K562 (cell line): ENCODE results near the gene GEMIN4. TPM values are rescaled to one million over a fixed set of nuclear protein-coding genes. Genes with fewer than 3 reads are reported as not detected.

Experiments used
- ADNP ChIP-seq: fragments of 200-800 bp; sonication (Bioruptor generic); IDR thresholded peaks from 2 replicates; pipeline ENCODE4 v1.6.1; 2016; ENCODE audit warnings: missing genetic modification characterization, missing compliant biosample characterization
- ARHGAP35 ChIP-seq: fragments of 450-650 bp; IDR thresholded peaks from 2 replicates; pipeline ENCODE4 v1.6.1; 2018; ENCODE audit not compliant: partially characterized antibody
- ARID1B ChIP-seq: fragments of 450-650 bp; IDR thresholded peaks from 2 replicates; pipeline ENCODE4 v1.6.1; 2016; ENCODE audit warnings: antibody characterized with exemption, mild to moderate bottlenecking, inconsistent platforms
- BCOR ChIP-seq: fragments of 450-650 bp; IDR thresholded peaks from 2 replicates; pipeline ENCODE4 v1.6.1; 2016
- CREBBP ChIP-seq: IDR thresholded peaks from one replicate; pipeline ENCODE4 v1.6.1; 2012; ENCODE audit warnings: low read depth, mild to moderate bottlenecking, control low read depth, inconsistent platforms, low read length
- FIP1L1 ChIP-seq: fragments of 200-400 bp; formaldehyde crosslinking; IDR thresholded peaks from 2 replicates; pipeline ENCODE4 v1.6.1; 2018; ENCODE audit warnings: mild to moderate bottlenecking, low read depth, low read length; ENCODE audit not compliant: poor library complexity, severe bottlenecking
- KDM4B ChIP-seq, 2 experiments: fragments of 450-650 bp in 1 of 2; sonication (generic) in 1 of 2; IDR thresholded peaks; 2 replicates each; pipeline ENCODE4 v1.6.1; 2016 to 2017; ENCODE audit warnings: borderline replicate concordance in 2 of 2, antibody characterized with exemption in 1 of 2, low read depth in 1 of 2, mild to moderate bottlenecking in 1 of 2
- LEF1 ChIP-seq: fragments of 450-650 bp; IDR thresholded peaks from 2 replicates; pipeline ENCODE4 v1.6.1; 2016; ENCODE audit warnings: mild to moderate bottlenecking
- POLR2A ChIP-seq: fragments of 450-650 bp; conservative IDR thresholded peaks from 2 replicates; pipeline ENCODE4 v1.6.1; 2016
- POLR2G ChIP-seq: fragments of 200-400 bp; formaldehyde crosslinking; IDR thresholded peaks from 2 replicates; pipeline ENCODE4 v1.6.1; 2017; ENCODE audit warnings: low read depth, mild to moderate bottlenecking, antibody characterized with exemption, low read length, moderate library complexity
- RAD51 ChIP-seq: fragments of 450-650 bp; IDR thresholded peaks from 2 replicates; pipeline ENCODE4 v1.7.1; 2016; ENCODE audit warnings: low read depth, mild to moderate bottlenecking, borderline replicate concordance
- SLC30A9 ChIP-seq: fragments of 250-450 bp; sonication (Bioruptor Pico); IDR thresholded peaks from 2 replicates; pipeline ENCODE4 v1.8.0; 2022; ENCODE audit warnings: mild to moderate bottlenecking, moderate library complexity
- SMAD2 ChIP-seq: fragments of 150-350 bp; IDR thresholded peaks from 2 replicates; pipeline ENCODE4 v1.6.1; 2014; ENCODE audit warnings: low read depth, mild to moderate bottlenecking, low read length
- SP2 ChIP-seq: IDR thresholded peaks from 2 replicates; pipeline ENCODE4 v1.6.1; 2011; ENCODE audit warnings: mild to moderate bottlenecking, low read depth, low read length, moderate library complexity; ENCODE audit not compliant: poor library complexity, severe bottlenecking; ENCODE audit errors: extremely low read depth
- SREBF1 ChIP-seq: fragments of 150-350 bp; IDR thresholded peaks from 2 replicates; pipeline ENCODE4 v1.6.1; 2014; ENCODE audit warnings: antibody characterized with exemption, low read depth, low read length, borderline replicate concordance
- TBP ChIP-seq: optimal IDR thresholded peaks from 2 replicates; pipeline ENCODE3; 2011; ENCODE audit warnings: low read depth, low read length, improper control_type of control experiment
- TCF3 ChIP-seq: sonication (generic); formaldehyde crosslinking; IDR thresholded peaks from 2 replicates; pipeline ENCODE4 v1.4.0; 2020; ENCODE audit warnings: mild to moderate bottlenecking, missing genetic modification reagents
- ZBTB7A ChIP-seq: IDR thresholded peaks from 2 replicates; pipeline ENCODE4 v1.6.1; 2011; ENCODE audit warnings: low read depth, mild to moderate bottlenecking, low read length, moderate library complexity, borderline replicate concordance; ENCODE audit not compliant: control insufficient read depth
- ZC3H4 ChIP-seq: sonication (generic); formaldehyde crosslinking; IDR thresholded peaks from 2 replicates; pipeline ENCODE4 v1.9.0; 2021; ENCODE audit warnings: missing genetic modification reagents, borderline replicate concordance
- ZNF586 ChIP-seq: fragments of 450-650 bp; formaldehyde crosslinking; conservative IDR thresholded peaks from 2 replicates; pipeline ENCODE4 v1.4.0; 2020; ENCODE audit warnings: mild to moderate bottlenecking, moderate library complexity
- ZNF699 ChIP-seq: fragments of 250-450 bp; sonication (Bioruptor Pico); IDR thresholded peaks from 2 replicates; pipeline ENCODE4 v1.8.0; 2021; ENCODE audit warnings: mild to moderate bottlenecking, moderate library complexity; ENCODE audit not compliant: insufficient replicate concordance
- ZNF707 ChIP-seq: fragments of 250-450 bp; sonication (Bioruptor Pico); conservative IDR thresholded peaks from 2 replicates; pipeline ENCODE4 v1.8.0; 2022; ENCODE audit warnings: inconsistent platforms, mild to moderate bottlenecking, moderate library complexity
- ZNF778 ChIP-seq: fragments of 450-650 bp; formaldehyde crosslinking; IDR thresholded peaks from 2 replicates; pipeline ENCODE4 v1.4.0; 2020; ENCODE audit warnings: mild to moderate bottlenecking, moderate library complexity
- polyA plus RNA-seq, 8 experiments: library from polyadenylated mRNA; depleted of rRNA in 4 of 8; stranded (reverse) in 5 of 8; unstranded in 3 of 8; fragments of >200 nt; fragmentation: Nextera tagmentation in 2 of 8; fragmentation: Illumina TruSeq in 1 of 8; extraction: Ambion mirVana in 2 of 8; extraction: Trizol in 1 of 8; gene quantifications; 2 replicates each; pipeline versions ENCODE4 v1.2.1 to v1.2.3, GENCODE V29; 2011 to 2014; ENCODE audit warnings: inconsistent platforms in 1 of 8, missing spikeins in 1 of 8
- total RNA-seq, 7 experiments: library from RNA; depleted of rRNA in 6 of 7; stranded (reverse); fragments of >200 nt in 6 of 7; fragmentation: Illumina TruSeq in 2 of 7; extraction: Trizol in 2 of 7; gene quantifications; 2 replicates each; pipeline versions ENCODE4 v1.2.1 to v1.2.3, GENCODE V29; 2011 to 2021; ENCODE audit warnings: low replicate concordance in 1 of 7
- TF ChIP-seq, protein P1 (sequence below): fragments of 450-650 bp; IDR thresholded peaks from 2 replicates; pipeline ENCODE4 v1.6.1; 2014; ENCODE audit warnings: low read depth, mild to moderate bottlenecking, moderate library complexity, borderline replicate concordance
- TF ChIP-seq, protein P2 (sequence below): sonication (generic); formaldehyde crosslinking; IDR thresholded peaks from 2 replicates; pipeline ENCODE4 v1.8.0; 2022; ENCODE audit warnings: mild to moderate bottlenecking, low read depth, missing genetic modification reagents
- TF ChIP-seq, protein P3 (sequence below): fragments of 250-450 bp; sonication (Bioruptor Pico); IDR thresholded peaks from 2 replicates; pipeline ENCODE4 v1.4.0; 2020

GEMIN4 gene
- total and polyA plus RNA-seq, 9 of the 15 experiments (the other 6 are each of a cell fraction or from before 2014, with no cell fraction given) = 1.8 to 42.5 (median 10.8) TPM

DNA sequence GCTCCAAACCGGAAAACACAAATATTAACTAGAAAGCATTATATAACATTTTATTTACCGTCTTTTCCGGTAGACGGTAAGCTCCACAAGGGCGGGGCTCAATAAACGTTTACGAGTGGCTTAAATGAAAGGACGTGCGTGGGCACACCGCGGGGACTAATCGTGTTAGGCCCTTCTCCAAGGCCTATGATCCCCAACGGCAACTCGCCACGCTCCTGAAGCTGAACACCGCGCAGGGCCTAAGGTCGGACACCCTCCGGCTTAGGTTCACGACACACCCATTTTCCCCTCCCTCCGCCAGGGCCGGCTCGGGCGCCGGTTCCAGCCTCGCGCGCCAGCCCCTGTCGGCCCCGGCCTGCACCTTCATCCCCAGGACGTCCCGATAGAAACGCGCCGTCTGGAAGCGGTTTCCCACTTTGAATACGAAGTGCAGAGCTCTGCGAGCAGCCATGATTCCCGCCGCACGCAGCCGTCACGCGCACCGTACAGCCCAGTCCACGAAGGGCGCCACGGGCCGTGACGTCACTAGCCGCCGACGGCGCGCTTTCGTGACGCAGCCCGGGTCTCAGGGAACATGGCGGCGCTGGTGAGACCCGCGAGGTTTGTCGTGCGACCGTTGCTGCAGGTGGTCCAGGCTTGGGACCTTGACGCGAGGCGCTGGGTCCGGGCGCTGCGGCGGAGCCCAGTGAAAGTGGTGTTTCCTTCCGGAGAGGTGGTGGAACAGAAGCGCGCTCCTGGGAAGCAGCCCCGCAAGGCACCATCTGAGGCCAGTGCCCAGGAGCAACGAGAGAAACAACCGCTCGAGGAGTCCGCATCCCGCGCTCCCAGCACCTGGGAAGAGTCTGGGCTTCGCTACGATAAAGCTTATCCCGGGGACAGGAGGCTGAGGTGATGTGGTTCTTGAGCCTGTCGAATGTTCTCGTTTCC is 30.0 kb upstream of the GEMIN4 start, which contains the start of the genes GLOD4 and MRM3 (continued):
- TF ChIP-seq LEF1 = no peak
- no peak for TF ChIP-seq ZC3H4 (CRISPR knock-in tag)
- TF ChIP-seq ZNF699 (CRISPR knock-in tag) = no peak
- TF ChIP-seq TBP = peak; percentile 67
- TF ChIP-seq ADNP (tag) = no peak
- TF ChIP-seq ZNF778 (CRISPR knock-in tag) = no peak
- TF ChIP-seq POLR2A = peak; percentile 83
- no peak for TF ChIP-seq ARHGAP35
- no peak for TF ChIP-seq ARID1B
- no peak for TF ChIP-seq ZNF707
- TF ChIP-seq SLC30A9 = no peak
- no peak for TF ChIP-seq SMAD2
- TF ChIP-seq, protein P1, sequence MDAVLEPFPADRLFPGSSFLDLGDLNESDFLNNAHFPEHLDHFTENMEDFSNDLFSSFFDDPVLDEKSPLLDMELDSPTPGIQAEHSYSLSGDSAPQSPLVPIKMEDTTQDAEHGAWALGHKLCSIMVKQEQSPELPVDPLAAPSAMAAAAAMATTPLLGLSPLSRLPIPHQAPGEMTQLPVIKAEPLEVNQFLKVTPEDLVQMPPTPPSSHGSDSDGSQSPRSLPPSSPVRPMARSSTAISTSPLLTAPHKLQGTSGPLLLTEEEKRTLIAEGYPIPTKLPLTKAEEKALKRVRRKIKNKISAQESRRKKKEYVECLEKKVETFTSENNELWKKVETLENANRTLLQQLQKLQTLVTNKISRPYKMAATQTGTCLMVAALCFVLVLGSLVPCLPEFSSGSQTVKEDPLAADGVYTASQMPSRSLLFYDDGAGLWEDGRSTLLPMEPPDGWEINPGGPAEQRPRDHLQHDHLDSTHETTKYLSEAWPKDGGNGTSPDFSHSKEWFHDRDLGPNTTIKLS = peak; percentile 64; the same call in 1 of the 2 replicates
- peak; percentile 89 for TF ChIP-seq ZBTB7A
- TF ChIP-seq POLR2G = peak; percentile 93
- TF ChIP-seq, protein P2, sequence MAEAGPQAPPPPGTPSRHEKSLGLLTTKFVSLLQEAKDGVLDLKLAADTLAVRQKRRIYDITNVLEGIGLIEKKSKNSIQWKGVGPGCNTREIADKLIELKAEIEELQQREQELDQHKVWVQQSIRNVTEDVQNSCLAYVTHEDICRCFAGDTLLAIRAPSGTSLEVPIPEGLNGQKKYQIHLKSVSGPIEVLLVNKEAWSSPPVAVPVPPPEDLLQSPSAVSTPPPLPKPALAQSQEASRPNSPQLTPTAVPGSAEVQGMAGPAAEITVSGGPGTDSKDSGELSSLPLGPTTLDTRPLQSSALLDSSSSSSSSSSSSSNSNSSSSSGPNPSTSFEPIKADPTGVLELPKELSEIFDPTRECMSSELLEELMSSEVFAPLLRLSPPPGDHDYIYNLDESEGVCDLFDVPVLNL (CRISPR knock-in tag) = peak; percentile 83
- TF ChIP-seq ZNF586 (CRISPR knock-in tag) = no peak
- TF ChIP-seq SREBF1 = no peak
- no peak for TF ChIP-seq KDM4B (IDR thresholded peaks at IDR 0.05; ENCODE audit: borderline replicate concordance in 2 of 2, low read depth in 1 of 2)
- TF ChIP-seq SP2 = no peak
- no peak for TF ChIP-seq BCOR
- 0 out of 2 replicates have a peak, but pooled peaks have one; percentile 5 for TF ChIP-seq TCF3 (CRISPR knock-in tag)
- 0 out of 2 replicates have a peak, but pooled peaks have one; percentile 13 for TF ChIP-seq RAD51
- TF ChIP-seq CREBBP = no peak
- TF ChIP-seq FIP1L1 = no peak
- TF ChIP-seq, protein P3, sequence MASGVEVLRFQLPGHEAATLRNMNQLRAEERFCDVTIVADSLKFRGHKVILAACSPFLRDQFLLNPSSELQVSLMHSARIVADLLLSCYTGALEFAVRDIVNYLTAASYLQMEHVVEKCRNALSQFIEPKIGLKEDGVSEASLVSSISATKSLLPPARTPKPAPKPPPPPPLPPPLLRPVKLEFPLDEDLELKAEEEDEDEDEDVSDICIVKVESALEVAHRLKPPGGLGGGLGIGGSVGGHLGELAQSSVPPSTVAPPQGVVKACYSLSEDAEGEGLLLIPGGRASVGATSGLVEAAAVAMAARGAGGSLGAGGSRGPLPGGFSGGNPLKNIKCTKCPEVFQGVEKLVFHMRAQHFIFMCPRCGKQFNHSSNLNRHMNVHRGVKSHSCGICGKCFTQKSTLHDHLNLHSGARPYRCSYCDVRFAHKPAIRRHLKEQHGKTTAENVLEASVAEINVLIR (CRISPR knock-in tag) = peak; percentile 99
